ENCODE data around the gene TMCO6. TPM values are rescaled to one million over a fixed set of nuclear protein-coding genes. Genes with fewer than 3 reads are reported as not detected.

TMCO6 gene
- total and polyA plus RNA-seq, 2 of the 8 experiments (the other 6 are each of a cell fraction or from before 2014, with no cell fraction given) = 29.0 to 40.9 TPM

DNA sequence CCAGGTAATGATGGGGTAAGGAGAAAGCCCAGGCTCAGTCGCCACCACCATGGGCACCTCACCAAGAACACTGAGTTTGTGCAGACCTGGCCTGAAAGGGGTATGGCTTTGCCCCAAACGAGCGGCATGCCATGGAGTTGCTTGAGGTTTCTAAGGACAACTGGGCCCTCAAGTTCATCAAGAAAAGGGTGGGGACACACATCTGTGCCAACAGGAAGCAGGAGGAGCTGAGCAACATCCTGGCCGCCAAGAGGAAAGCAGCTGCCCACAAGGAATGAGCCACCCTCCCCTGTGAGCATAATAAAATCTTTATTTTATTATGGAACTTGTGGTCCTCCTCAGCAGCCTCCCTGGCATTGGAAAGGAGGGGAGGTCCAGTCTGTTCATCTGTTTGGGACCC, 30.1 kb upstream of the TMCO6 start:
- no peak overlapping the region for H4K5ac ChIP-seq (ENCODE audit: insufficient read length, low read depth, low read length)
- no peak overlapping the region for H3K23ac ChIP-seq (ENCODE audit: insufficient read length)
- H2BK20ac ChIP-seq (ENCODE audit: low read length) = no peak overlapping the region
- H3K56ac ChIP-seq (replicated peaks; ENCODE audit: insufficient read length, low read depth, low read length) = no peak overlapping the region
- no peaks in the 10 kb centered on the region for H3K27me3 ChIP-seq (replicated peaks in 1 of 4; ENCODE audit: control insufficient read depth in 3 of 4, extremely low read depth in 1 of 4, insufficient read depth in 3 of 4, low read length in 3 of 4)
- no peaks in the 10 kb centered on the region for H3K79me1 ChIP-seq (ENCODE audit: low read depth, low read length)
- H3K36me3 ChIP-seq (ENCODE audit: control insufficient read depth in 2 of 4, insufficient read depth in 4 of 4, low read length in 3 of 4) = no peaks in the 10 kb centered on the region
- H3K18ac ChIP-seq (ENCODE audit: extremely low read depth, low read length) = no peak overlapping the region
- H2AFZ ChIP-seq (ENCODE audit: low read length) = no peak overlapping the region
- H3K4me2 ChIP-seq (ENCODE audit: insufficient read depth in 1 of 2, low read depth in 2 of 2, low read length in 2 of 2) = no peak overlapping the region
- H4K91ac ChIP-seq (replicated peaks; ENCODE audit: insufficient read length, low read length) = no peak overlapping the region
- ChIA-PET POLR2A (ENCODE audit: partially characterized antibody) (no interaction called here), CTCF (ENCODE audit: partially characterized antibody) (no interaction called here)
- H2AK5ac ChIP-seq (ENCODE audit: low read depth, low read length) = no peak overlapping the region
- H3K4me3 ChIP-seq (ENCODE audit: extremely low read depth in 1 of 4, insufficient read depth in 2 of 4, low read depth in 3 of 4, low read length in 4 of 4) = no peak overlapping the region
- DNase-seq (ENCODE audit: low read depth in 1 of 2, low spot score in 2 of 2) = no peak
- no peak overlapping the region for H2BK5ac ChIP-seq (ENCODE audit: low read depth, low read length)
- H3K14ac ChIP-seq (ENCODE audit: insufficient read length) = no peak overlapping the region
- no peak overlapping the region for H2BK120ac ChIP-seq (replicated peaks; ENCODE audit: low read depth, low read length)
- no peak overlapping the region for H2BK15ac ChIP-seq (ENCODE audit: low read length)
- no peak overlapping the region; the same call in 1 of the 2 replicates for H4K8ac ChIP-seq (ENCODE audit: extremely low read depth, insufficient read depth, low read length)
- H2BK12ac ChIP-seq (ENCODE audit: low read depth, low read length) = no peak overlapping the region
- H3K23me2 ChIP-seq (ENCODE audit: low read depth, low read length) = no peaks in the 10 kb centered on the region
- no peaks in the 10 kb centered on the region for H3K4me1 ChIP-seq (replicated peaks in 1 of 4; ENCODE audit: control insufficient read depth in 3 of 4, insufficient read depth in 4 of 4, low read length in 3 of 4)
- H3K27ac ChIP-seq (ENCODE audit: low read depth, low read length) = no peak overlapping the region
- no peak for FAIRE-seq
- H3K9me3 ChIP-seq (ENCODE audit: insufficient read depth in 2 of 2, low read depth in 1 of 2, low read length in 1 of 2) = peaks cover 10 to 19% of the 10 kb centered on the region in 2 experiments; a peak in 3 of 4 replicates
- no peaks in the 10 kb centered on the region for H3K79me2 ChIP-seq (ENCODE audit: control insufficient read depth in 1 of 2, insufficient read depth in 2 of 2, low read length in 2 of 2)
- no peaks in the 10 kb centered on the region for H4K20me1 ChIP-seq (replicated peaks in 1 of 2; ENCODE audit: control insufficient read depth in 1 of 2, insufficient read depth in 2 of 2, low read length in 2 of 2)
- no peak overlapping the region for H3K4ac ChIP-seq (replicated peaks; ENCODE audit: insufficient read length, low read depth, low read length)
- H3K9ac ChIP-seq (replicated peaks in 1 of 4; ENCODE audit: extremely low read depth in 1 of 4, low read depth in 3 of 4, low read length in 3 of 4) = no peak overlapping the region
- WGBS, 2 experiments (ENCODE audit: extremely low coverage in 1 of 2, insufficient coverage in 1 of 2, insufficient read length in 1 of 2, insufficient replicate concordance in 2 of 2, low coverage in 1 of 2, low lambda C conversion rate in 2 of 2, missing lambda C conversion rate in 1 of 2) = 79% methylated on average over 4 of the region's 4 CpGs; no CpG with 5 or more reads in 1 of the 2 experiments
- TF ChIP-seq GTF2F1 (IDR thresholded peaks at IDR 0.05; ENCODE audit: borderline replicate concordance, low read depth, low read length) (no peak), CHD2 (IDR thresholded peaks at IDR 0.05; ENCODE audit: low read length) (no peak), MAFK (IDR thresholded peaks at IDR 0.05; ENCODE audit: low read depth, low read length) (no peak), EZH2 (IDR thresholded peaks at IDR 0.05; ENCODE audit: low read depth, low read length, severe bottlenecking) (no peak), POU5F1 (IDR thresholded peaks at IDR 0.05; ENCODE audit: low read depth, low read length) (no peak), YY1 (IDR thresholded peaks at IDR 0.05; ENCODE audit: low read depth, low read length) (no peak), TAF7 (optimal IDR thresholded peaks at IDR 0.05; ENCODE audit: borderline replicate concordance, low read depth, low read length) (no peak), CEBPB (IDR thresholded peaks at IDR 0.05; ENCODE audit: low read depth, low read length) (no peak), ASH2L (IDR thresholded peaks at IDR 0.05; ENCODE audit: low read length) (no peak), CBX5 (IDR thresholded peaks at IDR 0.05; ENCODE audit: low read depth, low read length) (no peak), PHF8 (conservative IDR thresholded peaks at IDR 0.05; ENCODE audit: low read depth, low read length) (no peak)
- TF ChIP-seq, protein P1, sequence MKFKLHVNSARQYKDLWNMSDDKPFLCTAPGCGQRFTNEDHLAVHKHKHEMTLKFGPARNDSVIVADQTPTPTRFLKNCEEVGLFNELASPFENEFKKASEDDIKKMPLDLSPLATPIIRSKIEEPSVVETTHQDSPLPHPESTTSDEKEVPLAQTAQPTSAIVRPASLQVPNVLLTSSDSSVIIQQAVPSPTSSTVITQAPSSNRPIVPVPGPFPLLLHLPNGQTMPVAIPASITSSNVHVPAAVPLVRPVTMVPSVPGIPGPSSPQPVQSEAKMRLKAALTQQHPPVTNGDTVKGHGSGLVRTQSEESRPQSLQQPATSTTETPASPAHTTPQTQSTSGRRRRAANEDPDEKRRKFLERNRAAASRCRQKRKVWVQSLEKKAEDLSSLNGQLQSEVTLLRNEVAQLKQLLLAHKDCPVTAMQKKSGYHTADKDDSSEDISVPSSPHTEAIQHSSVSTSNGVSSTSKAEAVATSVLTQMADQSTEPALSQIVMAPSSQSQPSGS (IDR thresholded peaks at IDR 0.05; ENCODE audit: low read length) = no peak
- TF ChIP-seq, protein P2, sequence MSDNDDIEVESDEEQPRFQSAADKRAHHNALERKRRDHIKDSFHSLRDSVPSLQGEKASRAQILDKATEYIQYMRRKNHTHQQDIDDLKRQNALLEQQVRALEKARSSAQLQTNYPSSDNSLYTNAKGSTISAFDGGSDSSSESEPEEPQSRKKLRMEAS (IDR thresholded peaks at IDR 0.05) = no peak

All from H1 (cell line).